Osteocyte (in vitro differentiated cells): Measurements from ENCODE around the gene EDIL3. TPM values are rescaled to one million over a fixed set of nuclear protein-coding genes. Genes with fewer than 3 reads are reported as not detected.

ENCODE experiments used
- DNase-seq: peaks from one replicate; pipeline ENCODE4 v3.0.0; 2021; ENCODE audit warnings: mixed read lengths; ENCODE audit not compliant: unreplicated experiment; ENCODE audit errors: extremely low spot score
- H3K27ac Mint-ChIP-seq: one replicate; pipeline ENCODE4 v1.8.0; 2021; ENCODE audit warnings: mild to moderate bottlenecking, mixed read lengths; ENCODE audit not compliant: unreplicated experiment
- H3K27me3 Mint-ChIP-seq: one replicate; pipeline ENCODE4 v1.8.0; 2021; ENCODE audit warnings: mixed read lengths; ENCODE audit not compliant: unreplicated experiment
- H3K36me3 Mint-ChIP-seq: one replicate; pipeline ENCODE4 v1.8.0; 2021; ENCODE audit warnings: mixed read lengths; ENCODE audit not compliant: unreplicated experiment
- H3K4me1 Mint-ChIP-seq: one replicate; pipeline ENCODE4 v1.8.0; 2021; ENCODE audit warnings: mixed read lengths; ENCODE audit not compliant: unreplicated experiment
- H3K4me3 Mint-ChIP-seq: one replicate; pipeline ENCODE4 v1.8.0; 2021; ENCODE audit warnings: mild to moderate bottlenecking, moderate library complexity, mixed read lengths; ENCODE audit not compliant: unreplicated experiment
- H3K9me3 Mint-ChIP-seq: one replicate; pipeline ENCODE4 v1.8.0; 2021; ENCODE audit warnings: mixed read lengths; ENCODE audit not compliant: unreplicated experiment
- total RNA-seq: library from RNA; stranded (reverse); gene quantifications from 2 replicates; pipeline ENCODE4 v1.2.1, GENCODE V29; 2021
- TF ChIP-seq, protein P1 (sequence below): fragments of 200-600 bp; sonication (generic); IDR thresholded peaks from 2 replicates; pipeline ENCODE4 v1.5.0; 2021; ENCODE audit warnings: antibody characterized with exemption, mild to moderate bottlenecking, moderate library complexity

Gene EDIL3
- total RNA-seq, 1 donor from 2014 or later: 470 TPM

DNA sequence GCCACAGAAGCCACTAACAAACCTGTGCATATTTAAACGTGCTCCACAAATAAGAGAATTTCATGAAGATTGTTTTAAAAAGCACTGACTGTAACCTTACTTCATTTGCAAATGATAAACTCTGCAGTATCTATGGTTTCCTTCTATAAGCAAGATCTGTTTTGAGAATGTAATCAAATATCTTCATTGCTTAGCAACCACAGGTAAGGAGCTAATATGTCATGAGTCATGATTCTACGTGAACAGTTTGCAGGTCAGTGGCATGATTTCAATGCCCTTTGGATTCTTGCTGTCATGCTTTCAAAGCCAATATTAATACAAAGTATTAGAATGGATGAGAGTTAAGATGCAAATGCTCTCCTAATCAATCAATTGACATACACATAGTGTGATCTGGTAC, 325.0 kb downstream of the EDIL3 start:
- TF ChIP-seq, protein P1, sequence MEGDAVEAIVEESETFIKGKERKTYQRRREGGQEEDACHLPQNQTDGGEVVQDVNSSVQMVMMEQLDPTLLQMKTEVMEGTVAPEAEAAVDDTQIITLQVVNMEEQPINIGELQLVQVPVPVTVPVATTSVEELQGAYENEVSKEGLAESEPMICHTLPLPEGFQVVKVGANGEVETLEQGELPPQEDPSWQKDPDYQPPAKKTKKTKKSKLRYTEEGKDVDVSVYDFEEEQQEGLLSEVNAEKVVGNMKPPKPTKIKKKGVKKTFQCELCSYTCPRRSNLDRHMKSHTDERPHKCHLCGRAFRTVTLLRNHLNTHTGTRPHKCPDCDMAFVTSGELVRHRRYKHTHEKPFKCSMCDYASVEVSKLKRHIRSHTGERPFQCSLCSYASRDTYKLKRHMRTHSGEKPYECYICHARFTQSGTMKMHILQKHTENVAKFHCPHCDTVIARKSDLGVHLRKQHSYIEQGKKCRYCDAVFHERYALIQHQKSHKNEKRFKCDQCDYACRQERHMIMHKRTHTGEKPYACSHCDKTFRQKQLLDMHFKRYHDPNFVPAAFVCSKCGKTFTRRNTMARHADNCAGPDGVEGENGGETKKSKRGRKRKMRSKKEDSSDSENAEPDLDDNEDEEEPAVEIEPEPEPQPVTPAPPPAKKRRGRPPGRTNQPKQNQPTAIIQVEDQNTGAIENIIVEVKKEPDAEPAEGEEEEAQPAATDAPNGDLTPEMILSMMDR: no peak
- Mint-ChIP-seq H3K27me3 (no peaks in the 10 kb centered on the region), H3K4me1 (peaks cover 13% of the 10 kb centered on the region), H3K36me3 (peaks cover 61% of the 10 kb centered on the region), H3K27ac (no peak overlapping the region), H3K4me3 (no peak overlapping the region), H3K9me3 (no peaks in the 10 kb centered on the region)
- DNase-seq: no peak

DNA sequence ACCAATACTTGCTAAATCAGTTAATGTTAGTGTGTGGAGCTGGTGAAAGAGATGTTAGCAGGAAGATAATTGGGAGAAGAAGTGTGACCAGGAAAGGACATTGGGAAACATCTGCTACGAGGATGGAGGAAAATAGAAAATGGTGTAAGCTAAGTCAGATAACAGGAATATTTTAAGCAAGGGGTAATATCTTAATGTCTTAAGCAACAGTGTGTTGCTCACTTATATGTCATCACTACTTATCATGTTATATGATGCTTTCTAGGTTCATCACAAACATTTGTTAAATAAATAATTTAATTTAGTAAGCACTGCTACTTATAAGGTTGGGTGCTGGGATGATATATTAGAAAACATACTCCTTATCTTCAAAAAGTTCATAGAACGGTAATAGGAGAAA, 326.1 kb downstream of the EDIL3 start:
- no peak for DNase-seq
- H3K9me3 Mint-ChIP-seq: no peaks in the 10 kb centered on the region

DNA sequence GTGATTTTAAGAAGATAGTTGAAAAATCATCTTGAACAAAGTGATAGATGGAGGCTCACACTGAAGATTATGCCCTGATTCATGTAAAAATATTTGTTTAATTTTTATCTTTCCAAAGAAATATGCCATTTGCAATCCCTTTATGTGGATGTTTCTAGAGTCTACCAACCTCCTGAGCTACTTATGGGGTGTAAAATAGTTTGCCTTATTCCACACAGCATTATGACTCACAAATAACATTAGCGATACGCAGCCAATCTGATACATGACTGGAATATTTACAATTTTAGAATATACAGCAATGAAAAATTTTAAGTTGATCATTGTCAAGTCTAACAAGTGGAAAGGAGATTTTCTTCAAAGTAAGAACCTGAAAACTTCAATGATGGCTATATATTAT, 327.5 kb downstream of the EDIL3 start:
- Mint-ChIP-seq H3K9me3 (no peaks in the 10 kb centered on the region), H3K36me3 (peaks cover 51% of the 10 kb centered on the region), H3K4me3 (no peak overlapping the region), H3K4me1 (peaks cover 13% of the 10 kb centered on the region), H3K27ac (peak overlapping the region; percentile 54), H3K27me3 (no peaks in the 10 kb centered on the region)
- DNase-seq: no peak
- TF ChIP-seq, protein P1: no peak

More for the DNA sequence above, 326.1 kb downstream of the EDIL3 start:
- Mint-ChIP-seq H3K27ac (no peak overlapping the region), H3K4me1 (peaks cover 13% of the 10 kb centered on the region), H3K4me3 (no peak overlapping the region), H3K27me3 (no peaks in the 10 kb centered on the region), H3K36me3 (peaks cover 53% of the 10 kb centered on the region)
- TF ChIP-seq, protein P1: no peak

DNA sequence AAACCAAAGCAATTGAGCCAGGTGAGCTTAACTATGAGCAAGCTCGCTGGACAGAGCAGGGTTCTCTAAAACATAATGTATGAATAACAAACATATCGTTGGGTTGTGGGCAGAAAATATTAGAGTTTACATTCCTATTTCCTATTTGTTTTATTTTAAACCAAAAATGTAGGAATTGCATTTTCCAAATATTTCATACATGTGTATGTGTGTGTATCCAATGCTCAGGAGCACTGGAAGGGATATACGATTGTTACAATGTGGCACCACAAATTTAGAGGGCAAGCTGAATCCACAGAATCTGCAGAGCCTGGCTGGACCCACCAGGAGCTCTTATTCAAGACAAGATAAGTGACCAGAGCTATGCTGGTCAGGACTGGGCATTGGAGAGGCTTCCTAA, 338.7 kb downstream of the EDIL3 start:
- Mint-ChIP-seq H3K27me3 (no peaks in the 10 kb centered on the region), H3K4me3 (no peak overlapping the region), H3K4me1 (peaks cover 6% of the 10 kb centered on the region), H3K27ac (no peak overlapping the region), H3K9me3 (no peaks in the 10 kb centered on the region), H3K36me3 (peaks cover 36% of the 10 kb centered on the region)
- TF ChIP-seq, protein P1: no peak
- no peak for DNase-seq

DNA sequence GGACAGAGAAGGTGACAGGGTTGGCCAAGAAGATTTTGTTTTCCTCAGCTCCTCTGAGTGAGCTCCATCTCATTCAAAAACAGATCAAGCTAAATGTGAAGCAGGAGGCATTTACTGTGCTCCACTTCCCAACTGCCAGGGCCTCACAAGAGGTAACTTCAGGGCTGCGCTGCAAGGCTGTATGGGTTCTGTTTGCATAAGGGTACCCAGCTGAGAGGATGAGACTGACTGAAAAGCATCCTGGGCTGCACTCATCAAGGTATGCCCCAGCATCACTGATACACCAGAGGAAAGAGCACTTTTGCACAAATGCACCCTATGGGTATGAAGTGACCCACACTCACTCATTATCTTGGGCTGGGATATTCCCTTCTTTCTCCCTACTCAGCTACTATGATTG, 347.8 kb downstream of the EDIL3 start:
- Mint-ChIP-seq H3K4me3 (no peak overlapping the region), H3K9me3 (no peaks in the 10 kb centered on the region), H3K4me1 (peaks cover 39% of the 10 kb centered on the region), H3K36me3 (peaks cover 11% of the 10 kb centered on the region), H3K27ac (no peak overlapping the region), H3K27me3 (no peaks in the 10 kb centered on the region)
- TF ChIP-seq, protein P1: no peak
- DNase-seq: no peak
